Gastrocnemius medialis (tissue), 4 donors: ENCODE data around the gene HNRNPA1L2.

ENCODE experiments used
- POLR2A ChIP-seq, 2 donors: fragments of 450-650 bp; IDR thresholded peaks; one replicate each; pipeline ENCODE4 v1.6.1; 2017; ENCODE audit warnings: antibody characterized with exemption in 2 of 2, mild to moderate bottlenecking in 2 of 2, moderate library complexity in 2 of 2
- TF ChIP-seq, protein P1 (sequence below), 5 experiments: fragments of 450-650 bp in 3 of 5; fragments of 200-600 bp in 2 of 5; sonication (generic) in 2 of 5; IDR thresholded peaks in 4 of 5; conservative IDR thresholded peaks in 1 of 5; 1 replicate in 4 of 5; 2 replicates in 1 of 5; pipeline ENCODE4 v1.5.1; 2016 to 2019; ENCODE audit warnings: antibody characterized with exemption in 5 of 5, mild to moderate bottlenecking in 3 of 5, moderate library complexity in 3 of 5

GRCh38 chr13:52669677-52670076, 27.4 kb downstream of the HNRNPA1L2 start:
- TF ChIP-seq, protein P1, sequence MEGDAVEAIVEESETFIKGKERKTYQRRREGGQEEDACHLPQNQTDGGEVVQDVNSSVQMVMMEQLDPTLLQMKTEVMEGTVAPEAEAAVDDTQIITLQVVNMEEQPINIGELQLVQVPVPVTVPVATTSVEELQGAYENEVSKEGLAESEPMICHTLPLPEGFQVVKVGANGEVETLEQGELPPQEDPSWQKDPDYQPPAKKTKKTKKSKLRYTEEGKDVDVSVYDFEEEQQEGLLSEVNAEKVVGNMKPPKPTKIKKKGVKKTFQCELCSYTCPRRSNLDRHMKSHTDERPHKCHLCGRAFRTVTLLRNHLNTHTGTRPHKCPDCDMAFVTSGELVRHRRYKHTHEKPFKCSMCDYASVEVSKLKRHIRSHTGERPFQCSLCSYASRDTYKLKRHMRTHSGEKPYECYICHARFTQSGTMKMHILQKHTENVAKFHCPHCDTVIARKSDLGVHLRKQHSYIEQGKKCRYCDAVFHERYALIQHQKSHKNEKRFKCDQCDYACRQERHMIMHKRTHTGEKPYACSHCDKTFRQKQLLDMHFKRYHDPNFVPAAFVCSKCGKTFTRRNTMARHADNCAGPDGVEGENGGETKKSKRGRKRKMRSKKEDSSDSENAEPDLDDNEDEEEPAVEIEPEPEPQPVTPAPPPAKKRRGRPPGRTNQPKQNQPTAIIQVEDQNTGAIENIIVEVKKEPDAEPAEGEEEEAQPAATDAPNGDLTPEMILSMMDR (IDR thresholded peaks at IDR 0.05 in 4 of 5, conservative IDR thresholded peaks at IDR 0.05 in 1 of 5): no peak
- no peak for TF ChIP-seq POLR2A (IDR thresholded peaks at IDR 0.05)
